Activated naive CD4-positive, alpha-beta T cell treated with anti-CD3 and anti-CD28 coated beads, Interleukin-2, amount 10 ng/mL, durations not matched to agents 7 days and 5 days (primary cell): ENCODE measurements around the gene HIC1.

Source experiments
- CTCF ChIA-PET: fragments of 350-600 bp; sonication (Branson Sonifier 250); formaldehyde crosslinking; loops from one replicate; lab custom pipeline; 2021; ENCODE audit warnings: antibody characterized with exemption; lab: Charles Lee
- DNase-seq: peaks from one replicate; pipeline ENCODE4 v3.0.0-alpha.2; 2020
- H3K27ac Mint-ChIP-seq: one replicate; pipeline ENCODE4 v1.8.0; 2021; ENCODE audit warnings: mild to moderate bottlenecking, moderate library complexity, mixed read lengths
- H3K27me3 Mint-ChIP-seq: one replicate; pipeline ENCODE4 v1.8.0; 2021; ENCODE audit warnings: mild to moderate bottlenecking, mixed read lengths
- H3K36me3 Mint-ChIP-seq: one replicate; pipeline ENCODE4 v1.8.0; 2021; ENCODE audit warnings: mixed read lengths
- H3K4me1 Mint-ChIP-seq: one replicate; pipeline ENCODE4 v1.8.0; 2021; ENCODE audit warnings: mixed read lengths
- H3K4me3 Mint-ChIP-seq: one replicate; pipeline ENCODE4 v1.8.0; 2021; ENCODE audit warnings: mild to moderate bottlenecking, moderate library complexity, mixed read lengths
- H3K9me3 Mint-ChIP-seq: one replicate; pipeline ENCODE4 v1.8.0; 2021; ENCODE audit warnings: mixed read lengths

HIC1 gene

GRCh38 chr17:2064147-2064489 is 9.2 kb downstream of the HIC1 start:
- Mint-ChIP-seq H3K4me1 (peaks cover 49% of the 10 kb centered on the region), H3K4me3 (no peak overlapping the region), H3K27me3 (peaks cover 5% of the 10 kb centered on the region), H3K27ac (no peak overlapping the region), H3K36me3 (peaks cover 73% of the 10 kb centered on the region), H3K9me3 (no peaks in the 10 kb centered on the region)
- CTCF ChIA-PET, result interaction anchor here (0.7 to 6.3 kb wide), 8 partner anchors 18 to 220 kb away, joined by 3 to 45 read pairs (median 6); no protein-coding TSS in a partner anchor
- no peak for DNase-seq

GRCh38 chr17:2064520-2064971 is 9.6 kb downstream of the HIC1 start:
- Mint-ChIP-seq H3K4me1 (peaks cover 49% of the 10 kb centered on the region), H3K27me3 (peaks cover under 1% of the 10 kb centered on the region), H3K36me3 (peaks cover 72% of the 10 kb centered on the region), H3K4me3 (no peak overlapping the region), H3K27ac (peak overlapping the region; percentile 29), H3K9me3 (no peaks in the 10 kb centered on the region)
- no peak for DNase-seq
- CTCF ChIA-PET, result interaction anchor here (0.7 to 6.3 kb wide), 12 partner anchors 10 to 220 kb away, joined by 3 to 45 read pairs (median 4); no protein-coding TSS in a partner anchor

DNA sequence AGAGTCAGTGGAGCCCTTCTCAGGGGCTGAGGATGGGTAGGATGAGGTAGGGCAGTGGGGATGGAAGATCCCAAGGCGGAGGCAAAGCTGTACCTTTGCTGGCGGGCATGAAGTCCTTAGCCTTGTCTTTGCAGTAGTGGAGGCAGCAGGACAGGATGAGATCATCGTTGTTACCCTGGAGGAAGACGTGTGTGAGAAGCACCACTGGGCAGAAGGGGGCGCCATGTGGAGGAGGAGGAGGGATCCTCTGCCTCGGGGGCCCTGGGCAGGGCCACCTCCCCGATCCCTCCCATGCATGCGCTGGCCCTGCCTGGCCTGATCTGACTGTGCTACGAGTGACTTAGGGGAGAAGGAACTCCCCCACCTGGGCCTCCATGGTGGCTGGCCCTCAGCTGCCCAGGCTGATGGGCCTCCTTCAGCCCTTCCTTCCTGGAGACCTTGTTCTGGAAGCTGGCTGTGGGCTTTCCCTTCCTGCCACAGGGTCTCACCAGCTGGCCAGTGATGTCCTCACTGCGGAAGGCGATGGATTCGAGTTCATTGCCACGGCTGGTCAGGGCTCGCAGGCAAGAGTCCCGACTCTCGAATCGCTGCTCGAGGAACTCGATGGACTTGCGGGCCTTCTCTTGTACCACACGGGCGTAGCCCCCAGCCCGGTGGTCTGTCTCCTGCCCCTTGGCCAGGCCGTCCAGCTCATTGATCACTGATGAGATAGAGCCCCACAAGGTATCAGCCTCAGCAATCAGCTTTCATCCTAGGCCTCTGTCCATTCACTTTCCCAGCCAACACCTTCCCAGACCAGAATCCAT is 10.3 kb downstream of the HIC1 start:
- Mint-ChIP-seq H3K9me3 (no peaks in the 10 kb centered on the region), H3K27me3 (no peaks in the 10 kb centered on the region), H3K36me3 (peaks cover 75% of the 10 kb centered on the region), H3K4me3 (no peak overlapping the region), H3K27ac (peak overlapping the region; percentile 52), H3K4me1 (peaks cover 51% of the 10 kb centered on the region)
- peak; percentile 78 for DNase-seq
- CTCF ChIA-PET, result interaction anchor here (1.0 to 6.3 kb wide), 17 partner anchors 9 to 219 kb away, joined by 3 to 45 read pairs (median 4); partner anchors contain the start of gene HIC1

- Mint-ChIP-seq H3K27me3 (no peaks in the 10 kb centered on the region), H3K27ac (peak overlapping the region; percentile 39), H3K9me3 (no peaks in the 10 kb centered on the region), H3K36me3 (peaks cover 73% of the 10 kb centered on the region), H3K4me3 (no peak overlapping the region), H3K4me1 (peaks cover 51% of the 10 kb centered on the region)
- CTCF ChIA-PET, result interaction anchor here (0.7 to 6.3 kb wide), 17 partner anchors 7 to 219 kb away, joined by 3 to 45 read pairs (median 4); partner anchors contain the start of gene HIC1
- DNase-seq, result no peak
Observed at GRCh38 chr17:2065949-2066400, 11.1 kb downstream of the HIC1 start.

DNA sequence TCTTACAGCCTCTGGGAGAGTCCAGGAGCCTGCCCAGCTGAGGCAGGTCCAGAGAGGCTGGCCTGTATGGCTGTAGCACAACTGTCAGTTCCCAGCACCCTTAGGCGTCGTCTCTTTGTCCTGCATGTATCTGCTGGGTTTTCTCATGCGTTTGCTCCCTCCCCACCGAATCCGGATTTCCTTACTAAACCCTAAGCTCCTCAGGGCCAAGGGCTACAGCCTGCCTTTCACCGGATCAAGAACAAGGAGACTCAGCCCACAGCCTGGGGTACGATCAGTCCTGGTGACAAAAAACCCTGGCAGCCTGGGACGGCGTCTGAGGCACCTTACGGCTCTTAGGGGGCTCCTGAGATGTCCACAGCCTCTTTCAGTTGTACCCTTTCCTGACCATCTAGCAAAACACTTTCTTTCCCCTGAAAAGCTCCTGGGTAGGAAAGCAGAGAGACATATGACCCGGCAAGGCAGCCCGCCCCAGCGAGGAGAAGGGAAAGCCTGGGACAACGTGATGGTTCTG is 12.2 kb downstream of the HIC1 start:
- H3K9me3 Mint-ChIP-seq, result no peaks in the 10 kb centered on the region
- CTCF ChIA-PET, result interaction anchor here (0.9 to 6.3 kb wide), 8 partner anchors 9 to 216 kb away, joined by 3 to 45 read pairs (median 5); no protein-coding TSS in a partner anchor
- peaks cover 73% of the 10 kb centered on the region for H3K36me3 Mint-ChIP-seq
- H3K4me1 Mint-ChIP-seq, result peaks cover 58% of the 10 kb centered on the region
- no peaks in the 10 kb centered on the region for H3K27me3 Mint-ChIP-seq
- no peak for DNase-seq
- no peak overlapping the region for H3K4me3 Mint-ChIP-seq
- H3K27ac Mint-ChIP-seq, result no peak overlapping the region

DNA sequence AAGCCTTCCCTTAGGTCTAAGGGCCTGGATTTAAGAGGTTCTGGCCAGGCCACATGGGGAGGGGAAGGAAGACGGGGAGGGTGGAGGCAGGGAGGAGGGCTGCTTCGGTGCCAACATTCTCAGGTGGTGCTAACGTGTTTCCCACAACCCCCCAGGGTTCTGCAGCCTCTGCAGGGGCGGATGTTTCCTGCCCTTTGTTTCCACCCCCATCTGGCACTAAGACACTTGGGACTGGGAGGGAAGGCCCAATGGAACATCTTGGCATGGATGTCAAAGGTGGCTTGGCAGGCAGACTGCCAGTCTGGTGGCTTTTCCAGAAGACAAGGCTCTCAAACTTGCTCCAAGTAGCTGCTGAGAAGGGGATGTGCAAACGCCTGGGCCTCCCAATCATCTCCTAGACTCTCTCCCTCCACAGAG is 12.7 kb downstream of the HIC1 start:
- DNase-seq, result no peak
- Mint-ChIP-seq H3K4me3 (no peak overlapping the region), H3K27me3 (no peaks in the 10 kb centered on the region), H3K4me1 (peaks cover 58% of the 10 kb centered on the region), H3K9me3 (no peaks in the 10 kb centered on the region), H3K36me3 (peaks cover 73% of the 10 kb centered on the region), H3K27ac (no peak overlapping the region)
- CTCF ChIA-PET, result interaction anchor here (0.9 to 6.3 kb wide), 8 partner anchors 9 to 215 kb away, joined by 3 to 40 read pairs (median 4); no protein-coding TSS in a partner anchor

- Mint-ChIP-seq H3K27me3 (no peaks in the 10 kb centered on the region), H3K27ac (no peak overlapping the region), H3K9me3 (no peaks in the 10 kb centered on the region), H3K36me3 (peaks cover 72% of the 10 kb centered on the region), H3K4me1 (peaks cover 60% of the 10 kb centered on the region), H3K4me3 (no peak overlapping the region)
- CTCF ChIA-PET, result interaction anchor here (1.1 to 6.3 kb wide), 6 partner anchors 12 to 177 kb away, joined by 3 to 40 read pairs (median 5); no protein-coding TSS in a partner anchor
- no peak for DNase-seq
Observed at GRCh38 chr17:2068031-2068518, 13.2 kb downstream of the HIC1 start.

- Mint-ChIP-seq H3K27me3 (no peaks in the 10 kb centered on the region), H3K9me3 (no peaks in the 10 kb centered on the region), H3K4me3 (no peak overlapping the region), H3K36me3 (peaks cover 69% of the 10 kb centered on the region), H3K4me1 (peaks cover 60% of the 10 kb centered on the region), H3K27ac (no peak overlapping the region)
- CTCF ChIA-PET, result interaction anchor here (1.0 to 6.3 kb wide), 8 partner anchors 12 to 176 kb away, joined by 3 to 40 read pairs (median 4); no protein-coding TSS in a partner anchor
- no peak for DNase-seq
Observed at GRCh38 chr17:2068519-2069051, 13.7 kb downstream of the HIC1 start.

DNA sequence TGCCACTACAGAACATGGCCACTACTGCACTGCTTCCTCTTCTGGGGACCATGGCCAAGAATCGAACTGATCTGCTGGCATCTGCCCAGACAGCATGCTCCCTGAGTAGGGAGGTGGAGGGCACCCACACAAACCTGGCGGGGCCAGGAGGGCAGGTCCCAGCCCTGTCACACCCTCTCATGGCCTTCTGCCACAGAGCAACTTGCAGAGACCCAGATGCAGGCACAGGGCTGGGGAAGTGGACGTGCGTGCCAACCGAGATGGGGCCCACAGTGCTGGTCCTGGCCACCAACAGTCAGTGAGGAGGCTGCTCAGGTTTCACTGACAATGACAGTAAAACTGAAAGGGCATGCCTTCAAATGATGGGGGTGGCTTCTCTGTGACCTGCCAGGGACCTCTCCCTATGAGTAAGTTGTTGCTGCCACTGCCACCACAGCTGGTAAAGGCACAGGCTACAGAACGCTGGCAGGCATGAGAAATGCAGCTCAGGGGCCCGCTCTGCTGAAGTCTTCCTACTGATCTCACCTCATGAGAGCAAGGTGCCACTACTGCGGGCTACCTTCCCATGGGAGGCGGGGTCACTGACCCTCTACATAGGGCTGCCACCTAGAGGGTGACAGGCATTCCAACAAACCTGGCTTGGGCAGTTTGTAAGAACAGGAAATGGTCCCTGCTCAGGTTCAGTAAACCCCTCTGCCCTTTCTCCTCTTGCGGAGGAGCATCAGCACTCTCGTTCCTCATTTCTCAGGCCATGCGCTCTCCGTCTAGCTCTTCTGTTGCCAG is 15.5 kb downstream of the HIC1 start:
- no peak overlapping the region for H3K4me3 Mint-ChIP-seq
- H3K9me3 Mint-ChIP-seq, result no peaks in the 10 kb centered on the region
- peaks cover 61% of the 10 kb centered on the region for H3K36me3 Mint-ChIP-seq
- peaks cover 61% of the 10 kb centered on the region for H3K4me1 Mint-ChIP-seq
- CTCF ChIA-PET, result interaction anchor here (1.0 to 2.8 kb wide), 9 partner anchors 12 to 213 kb away, joined by 3 to 17 read pairs (median 4); no protein-coding TSS in a partner anchor
- H3K27ac Mint-ChIP-seq, result peak overlapping the region; percentile 82
- no peaks in the 10 kb centered on the region for H3K27me3 Mint-ChIP-seq
- DNase-seq, result peak; percentile 73

DNA sequence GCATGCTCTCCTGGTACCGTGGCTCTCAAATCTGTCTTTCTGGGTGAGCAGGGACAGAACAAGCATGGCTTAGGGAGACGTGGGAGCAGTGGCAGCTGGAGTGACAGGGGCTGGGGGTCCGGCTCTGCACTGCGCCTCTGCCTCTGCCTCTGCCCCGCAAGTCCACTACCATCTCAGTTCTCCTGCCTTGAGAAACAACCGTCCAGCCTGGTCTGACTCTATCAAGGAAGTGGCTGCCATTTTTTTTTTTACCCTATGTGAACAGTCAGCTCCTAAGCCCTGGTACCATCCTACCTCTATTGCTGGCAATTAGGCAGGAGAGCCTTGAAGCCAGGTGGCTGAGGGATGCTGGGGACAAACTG is 16.1 kb downstream of the HIC1 start:
- no peak overlapping the region for H3K4me3 Mint-ChIP-seq
- H3K36me3 Mint-ChIP-seq, result peaks cover 58% of the 10 kb centered on the region
- H3K9me3 Mint-ChIP-seq, result no peaks in the 10 kb centered on the region
- CTCF ChIA-PET, result interaction anchor here (1.0 to 2.8 kb wide), 6 partner anchors 11 to 212 kb away, joined by 3 to 17 read pairs (median 4); no protein-coding TSS in a partner anchor
- H3K27me3 Mint-ChIP-seq, result no peaks in the 10 kb centered on the region
- peaks cover 63% of the 10 kb centered on the region for H3K4me1 Mint-ChIP-seq
- peak overlapping the region; percentile 82 for H3K27ac Mint-ChIP-seq
- no peak for DNase-seq

- Mint-ChIP-seq H3K4me3 (no peak overlapping the region), H3K27ac (peak overlapping the region; percentile 82), H3K27me3 (no peaks in the 10 kb centered on the region), H3K4me1 (peaks cover 67% of the 10 kb centered on the region), H3K36me3 (peaks cover 60% of the 10 kb centered on the region), H3K9me3 (no peaks in the 10 kb centered on the region)
- DNase-seq, result no peak
- CTCF ChIA-PET, result interaction anchor here (1.1 to 2.8 kb wide), 7 partner anchors 15 to 345 kb away, joined by 3 to 17 read pairs (median 4); no protein-coding TSS in a partner anchor
Observed at GRCh38 chr17:2071455-2072281, 16.8 kb downstream of the HIC1 start.

DNA sequence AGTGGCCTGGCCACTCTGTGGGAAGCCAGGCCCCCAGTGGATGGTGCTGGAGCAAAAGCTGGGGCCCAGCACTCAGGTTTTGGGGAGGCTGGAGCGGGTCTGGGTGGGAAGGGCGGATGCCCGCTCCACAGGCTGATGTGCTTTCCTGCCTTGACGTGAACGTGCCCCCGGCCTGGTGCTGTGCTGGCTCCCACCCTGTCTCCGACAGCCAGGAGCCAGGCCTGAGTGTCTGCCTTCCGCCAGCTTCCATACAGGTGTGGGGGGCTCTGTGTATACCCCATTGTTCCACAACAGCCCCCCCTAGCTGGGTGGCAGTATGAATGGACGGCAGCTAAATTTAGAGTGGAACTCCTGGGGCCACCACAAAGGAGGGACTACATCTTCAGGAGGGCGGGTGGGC is 20.0 kb downstream of the HIC1 start:
- peaks cover 56% of the 10 kb centered on the region for H3K36me3 Mint-ChIP-seq

More for the DNA sequence above, 20.0 kb downstream of the HIC1 start:
- Mint-ChIP-seq H3K4me1 (peaks cover 49% of the 10 kb centered on the region), H3K27me3 (no peaks in the 10 kb centered on the region), H3K9me3 (no peaks in the 10 kb centered on the region), H3K4me3 (no peak overlapping the region), H3K27ac (no peak overlapping the region)
- DNase-seq, result no peak
- CTCF ChIA-PET, result interaction anchor here (1.3 to 1.9 kb wide), 3 partner anchors 9 to 20 kb away, joined by 3 to 4 read pairs (median 3); partner anchors contain the start of gene HIC1
